NCI-H1092 (cell line): ENCODE results near the gene DPYSL5.
"Not testable (repeated sequence)": the region's sequence is repeated elsewhere in the genome, so short reads cannot be mapped to it uniquely, and the experiment has no call there.

ENCODE experiments used
- DNase-seq: peaks from one replicate; lab custom pipeline; 2025; lab: John Stamatoyannopoulos, UW

The DPYSL5 gene

GRCh38 chr2:26847655-26848335 lies at the start of gene DPYSL5:
Gene DPYSL5 (plus strand): TSS chr2:26848132. CDS start chr2:26898500, 50,368 bp downstream.
- DNase-seq: peak; percentile 74

- no peak for DNase-seq
These were observed 46.6 kb upstream of the DPYSL5 start for GRCh38 chr2:26801328-26801727.

GRCh38 chr2:26801796-26802195 lies 46.1 kb upstream of the DPYSL5 start:
- DNase-seq: no peak

- no peak for DNase-seq
These were observed 42.7 kb upstream of the DPYSL5 start for GRCh38 chr2:26805241-26805676.

GRCh38 chr2:26807788-26808460 lies 40.0 kb upstream of the DPYSL5 start:
- no peak for DNase-seq

DNA sequence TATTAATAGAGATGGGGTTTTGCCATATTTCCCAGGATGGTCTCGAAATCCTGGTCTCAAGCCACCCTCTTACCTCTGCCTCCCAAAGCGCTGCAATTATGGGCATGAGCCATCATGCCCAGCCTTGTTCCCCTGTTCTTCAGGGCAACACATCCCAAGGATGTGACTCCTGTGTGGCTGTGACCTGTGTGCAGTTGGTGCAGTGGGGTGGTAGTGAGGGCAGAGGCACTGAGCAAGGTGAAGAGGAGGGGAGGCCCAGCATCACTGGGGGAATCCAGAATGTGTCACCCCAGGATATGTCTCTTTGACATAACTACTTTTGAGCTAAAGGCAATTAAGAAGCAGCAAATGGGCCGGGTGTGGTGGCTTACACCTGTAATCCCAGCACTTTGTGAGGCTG lies 38.7 kb upstream of the DPYSL5 start:
- no peak for DNase-seq

DNA sequence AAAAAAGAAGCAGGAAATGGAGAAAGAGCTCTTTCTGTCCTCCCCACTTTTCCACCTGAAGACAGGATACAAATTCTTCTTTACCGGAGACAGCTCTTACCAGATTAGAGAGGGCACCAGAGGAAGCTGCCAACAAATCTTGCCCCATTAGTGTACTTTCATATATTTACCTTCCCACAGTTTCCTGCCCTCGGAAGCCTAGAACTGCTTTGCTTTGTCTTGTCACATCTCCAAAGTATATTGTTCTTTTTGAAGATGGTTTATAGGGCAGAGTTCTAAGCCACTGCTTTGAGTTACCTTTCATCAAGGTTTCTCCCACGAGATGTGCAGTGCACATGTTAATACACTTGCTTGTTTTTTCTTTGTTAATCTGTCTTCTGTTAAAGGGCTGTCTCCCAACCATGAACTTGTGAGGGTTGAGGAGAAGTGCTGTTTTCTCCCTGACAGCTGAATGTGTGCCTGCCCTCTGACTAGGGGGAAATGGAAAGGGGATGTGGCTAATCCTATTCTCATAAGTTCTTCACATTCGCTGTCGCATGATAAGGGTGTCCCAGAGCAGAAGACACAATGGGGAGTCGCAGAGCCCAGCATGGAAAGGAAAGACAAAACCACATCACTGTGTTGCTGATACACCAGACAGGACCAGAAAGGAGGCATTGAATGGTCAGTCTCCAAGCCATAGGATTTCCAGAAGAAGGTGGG lies 37.9 kb upstream of the DPYSL5 start:
- DNase-seq: no peak

- no peak for DNase-seq
These were observed 36.7 kb upstream of the DPYSL5 start for GRCh38 chr2:26811261-26811660.

GRCh38 chr2:26811791-26812694 lies 35.9 kb upstream of the DPYSL5 start:
- no peak for DNase-seq

DNA sequence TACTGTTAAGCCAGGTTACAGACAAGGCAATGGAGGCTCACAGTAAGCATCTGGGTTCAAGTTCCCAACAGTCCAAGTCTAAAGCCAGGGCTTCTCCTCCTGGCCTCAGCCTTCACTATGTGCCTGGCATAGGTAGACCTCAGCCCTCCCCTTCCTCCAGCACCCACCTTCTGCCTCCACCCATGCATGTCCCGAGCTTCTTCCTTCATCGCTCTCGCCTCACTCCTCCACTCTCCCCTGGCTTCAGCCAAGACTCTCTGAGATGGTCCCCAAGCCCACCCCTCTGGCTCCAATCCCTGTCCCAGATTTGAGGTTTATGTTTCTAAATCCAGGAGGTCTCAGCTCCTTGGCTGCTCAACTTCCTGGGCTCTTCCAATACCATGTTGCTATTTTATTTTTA lies 35.2 kb upstream of the DPYSL5 start:
- no peak for DNase-seq

DNA sequence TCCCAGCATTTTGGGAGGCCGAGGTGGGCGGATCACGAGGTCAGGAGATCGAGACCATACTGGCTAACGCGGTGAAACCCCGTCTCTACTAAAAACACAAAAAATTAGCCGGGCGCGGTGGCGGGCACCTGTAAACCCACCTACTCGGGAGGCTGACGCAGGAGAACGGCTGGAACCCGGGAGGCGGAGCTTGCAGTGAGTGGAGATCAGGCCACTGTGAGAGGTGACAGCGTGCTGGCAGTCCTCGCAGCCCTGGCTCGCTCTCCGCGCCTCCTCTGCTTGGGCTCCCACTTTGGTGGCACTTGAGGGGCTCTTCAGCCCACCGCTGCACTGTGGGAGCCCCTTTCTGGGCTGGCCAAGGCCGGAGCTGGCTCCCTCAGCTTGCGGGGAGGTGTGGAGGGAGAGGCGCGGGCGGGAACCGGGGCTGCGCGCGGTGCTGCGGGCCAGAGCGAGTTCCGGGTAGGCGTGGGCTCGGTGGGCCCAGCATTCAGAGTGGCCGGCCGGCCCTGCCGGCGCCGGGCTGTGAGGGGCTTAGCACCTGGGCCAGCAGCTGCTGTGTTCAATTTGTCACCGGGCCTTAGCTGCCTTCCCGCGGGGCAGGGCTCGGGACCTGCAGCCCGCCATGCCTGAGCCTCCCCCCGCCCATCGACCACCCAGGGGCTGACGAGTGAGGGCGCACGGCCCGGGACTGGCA lies 33.7 kb upstream of the DPYSL5 start:
- DNase-seq: not testable (repeated sequence)

DNA sequence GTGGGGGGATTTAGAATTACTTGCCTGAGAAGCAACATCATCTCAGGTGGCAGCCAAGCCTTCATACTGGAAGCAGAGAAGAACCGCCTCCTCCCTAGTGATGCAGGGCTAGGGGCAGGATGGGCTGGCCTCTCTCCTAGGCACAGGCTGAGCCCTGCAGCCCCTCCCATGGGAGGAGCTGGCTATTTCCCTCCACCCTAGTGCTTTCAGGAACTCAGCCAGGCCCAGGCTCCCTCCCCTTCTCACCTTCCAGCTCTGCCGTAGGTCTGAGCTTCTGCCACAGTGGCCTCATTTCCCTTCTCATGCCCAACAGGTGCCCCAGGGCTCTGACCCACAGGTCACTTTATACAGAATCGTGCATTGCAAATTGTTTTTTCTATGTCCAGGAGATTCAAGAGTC lies 31.0 kb upstream of the DPYSL5 start:
- no peak for DNase-seq

GRCh38 chr2:26818255-26818654 lies 29.7 kb upstream of the DPYSL5 start:
- DNase-seq: no peak

GRCh38 chr2:26818972-26819371 lies 29.0 kb upstream of the DPYSL5 start:
- DNase-seq: no peak

DNA sequence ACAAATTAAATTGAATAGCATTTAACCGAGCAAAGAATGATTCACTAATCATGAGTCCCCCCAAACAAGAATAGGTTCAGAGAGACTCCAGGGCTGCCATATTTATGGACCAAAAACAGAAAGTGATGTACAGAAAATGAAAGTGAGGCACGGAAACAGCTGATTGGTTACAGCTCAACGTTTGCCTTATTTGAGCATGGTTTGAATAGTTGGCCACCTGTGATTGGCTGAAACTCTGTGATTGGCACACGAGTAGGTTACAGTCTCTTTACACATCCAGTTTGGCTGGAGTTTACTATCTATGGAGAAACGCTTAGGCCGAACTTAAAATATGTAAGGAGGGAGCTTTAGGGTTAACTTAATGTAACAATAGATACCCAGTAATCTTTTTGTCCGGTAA lies 27.0 kb upstream of the DPYSL5 start:
- no peak for DNase-seq

- no peak for DNase-seq
These were observed 25.1 kb upstream of the DPYSL5 start for GRCh38 chr2:26822877-26823276.

- no peak for DNase-seq
These were observed 9.6 kb upstream of the DPYSL5 start for GRCh38 chr2:26838121-26838906.

- no peak for DNase-seq
These were observed 6.9 kb upstream of the DPYSL5 start for GRCh38 chr2:26840937-26841610.

GRCh38 chr2:26843041-26843440 lies 4.9 kb upstream of the DPYSL5 start:
- no peak for DNase-seq

- DNase-seq: no peak
These were observed 2.9 kb upstream of the DPYSL5 start for GRCh38 chr2:26845021-26845420.
